NCI-H1048 (cell line): ENCODE data around the gene TTC9B.

Experiments
- DNase-seq: peaks from one replicate; lab custom pipeline; 2025; lab: John Stamatoyannopoulos, UW

TTC9B gene

DNA sequence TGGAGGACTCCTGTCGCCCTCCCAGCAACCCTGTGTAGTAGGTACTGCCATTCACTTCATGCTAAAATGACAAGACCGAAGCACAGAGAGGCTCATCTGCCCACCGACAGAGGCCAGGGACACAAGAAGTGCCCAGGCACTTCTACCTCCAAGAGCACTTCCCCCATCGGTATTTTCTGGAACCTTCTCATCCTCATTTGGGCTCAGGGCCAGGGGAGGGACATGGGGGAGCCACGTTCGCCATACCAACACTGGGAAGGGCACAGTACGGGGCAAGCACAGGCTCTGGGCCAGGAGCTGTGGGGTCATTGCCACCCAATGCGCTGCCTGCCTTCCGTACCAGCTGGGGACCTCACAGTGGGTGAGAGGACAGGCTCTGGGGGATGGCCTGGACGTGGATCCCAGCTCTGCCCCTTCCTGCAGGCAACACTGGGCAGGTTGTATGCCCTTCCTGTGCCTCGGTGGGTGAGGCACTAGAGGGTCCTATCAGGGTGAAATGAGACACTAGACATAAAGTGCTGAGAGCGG lies 29.6 kb upstream of the TTC9B start:
- DNase-seq: no peak

DNA sequence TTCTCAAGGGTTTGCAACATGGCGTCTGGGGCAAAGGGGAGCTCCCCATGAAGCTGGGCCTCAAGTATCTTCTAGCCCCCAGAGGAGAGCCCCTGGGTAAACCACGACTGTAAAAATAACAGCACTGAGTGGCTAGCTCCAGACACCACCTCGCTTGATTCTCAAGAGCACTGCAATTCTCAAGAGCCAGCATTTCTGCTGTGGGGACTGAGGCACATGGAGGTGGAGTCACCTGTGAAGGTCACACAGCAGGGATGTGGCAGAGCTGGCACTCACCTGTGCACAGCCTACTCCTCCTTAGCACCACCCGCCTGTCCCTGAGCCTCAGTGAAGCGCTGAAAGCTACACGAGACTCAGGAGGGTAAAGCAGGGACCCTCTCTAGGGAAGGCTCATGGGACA lies 29.0 kb upstream of the TTC9B start:
- no peak for DNase-seq

GRCh38 chr19:40246292-40247073 lies 28.3 kb upstream of the TTC9B start:
- no peak for DNase-seq

- no peak for DNase-seq
These were observed 27.4 kb upstream of the TTC9B start for GRCh38 chr19:40245506-40246128.

DNA sequence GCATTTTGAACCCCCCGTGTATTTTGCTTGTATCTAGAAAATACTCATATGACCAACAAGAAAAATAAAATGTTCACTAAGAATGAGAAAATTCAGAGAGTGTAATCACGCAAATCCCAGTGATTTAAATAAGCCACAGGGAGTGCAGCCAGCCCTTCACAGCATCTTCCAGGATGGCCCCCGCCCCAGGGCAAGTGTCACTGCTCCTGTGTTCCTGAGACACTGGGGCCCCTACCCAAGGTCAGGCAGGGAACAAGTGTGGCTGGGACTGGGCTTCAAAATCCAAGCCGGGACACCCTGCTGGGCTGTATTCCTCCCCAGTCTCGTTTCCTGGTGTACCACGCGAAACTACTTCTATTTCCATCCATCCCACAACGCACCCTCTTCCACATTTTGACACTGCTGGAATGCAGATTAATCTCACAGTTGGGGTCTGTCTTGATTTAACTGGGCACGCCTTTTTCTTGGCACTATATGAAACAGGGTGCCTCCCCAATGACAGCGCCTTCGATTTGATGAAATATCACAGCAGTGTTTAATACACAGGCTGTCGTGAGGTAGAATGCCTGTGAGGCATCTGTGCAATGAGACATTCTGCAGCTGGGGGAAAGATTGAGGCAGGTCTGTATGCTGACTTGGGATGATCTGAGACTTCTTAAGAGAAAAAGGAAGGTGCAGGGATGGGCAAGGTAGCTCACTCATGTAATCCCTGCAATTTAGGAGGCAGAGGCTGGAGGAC lies 26.6 kb upstream of the TTC9B start:
- DNase-seq: no peak

DNA sequence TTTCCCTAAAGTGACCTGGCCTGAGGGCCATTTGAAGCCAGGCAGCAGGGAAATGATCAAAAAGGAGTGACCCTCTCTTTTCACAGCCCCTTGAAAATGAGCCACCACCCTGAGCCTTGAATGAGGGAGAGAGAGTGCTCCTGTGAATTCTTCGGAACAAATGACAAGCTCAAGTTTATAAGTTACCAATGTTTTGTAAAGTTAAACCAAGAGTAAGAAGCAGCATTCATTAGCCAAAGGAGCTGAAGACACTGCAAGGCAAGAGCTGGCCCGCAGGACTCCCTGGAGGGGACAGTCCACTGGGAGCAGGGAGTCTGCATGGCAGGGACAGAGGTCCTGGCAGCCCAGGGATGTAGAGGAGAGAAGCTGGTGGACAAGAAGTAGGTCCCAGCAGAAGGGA lies 25.0 kb upstream of the TTC9B start:
- no peak for DNase-seq

DNA sequence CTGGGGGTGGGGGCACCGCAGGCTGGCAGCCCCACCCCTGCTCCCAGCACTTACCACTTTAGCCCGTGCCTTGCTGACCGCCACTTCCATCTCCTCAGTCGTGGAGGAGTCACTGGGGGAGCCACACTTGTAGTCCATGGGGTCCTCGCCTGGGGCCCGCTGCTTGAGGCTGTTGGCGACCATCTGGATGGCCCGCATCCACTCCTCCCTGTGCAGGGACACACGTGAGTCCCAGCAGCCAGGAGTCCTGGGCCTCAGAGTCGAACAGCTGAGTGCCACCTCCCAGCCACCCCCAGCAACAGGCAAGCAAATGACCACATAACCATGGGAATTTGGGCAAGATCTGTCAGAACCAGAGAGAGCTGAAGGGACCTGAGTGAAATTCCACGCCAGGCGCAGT lies 24.3 kb upstream of the TTC9B start:
- DNase-seq: no peak

DNA sequence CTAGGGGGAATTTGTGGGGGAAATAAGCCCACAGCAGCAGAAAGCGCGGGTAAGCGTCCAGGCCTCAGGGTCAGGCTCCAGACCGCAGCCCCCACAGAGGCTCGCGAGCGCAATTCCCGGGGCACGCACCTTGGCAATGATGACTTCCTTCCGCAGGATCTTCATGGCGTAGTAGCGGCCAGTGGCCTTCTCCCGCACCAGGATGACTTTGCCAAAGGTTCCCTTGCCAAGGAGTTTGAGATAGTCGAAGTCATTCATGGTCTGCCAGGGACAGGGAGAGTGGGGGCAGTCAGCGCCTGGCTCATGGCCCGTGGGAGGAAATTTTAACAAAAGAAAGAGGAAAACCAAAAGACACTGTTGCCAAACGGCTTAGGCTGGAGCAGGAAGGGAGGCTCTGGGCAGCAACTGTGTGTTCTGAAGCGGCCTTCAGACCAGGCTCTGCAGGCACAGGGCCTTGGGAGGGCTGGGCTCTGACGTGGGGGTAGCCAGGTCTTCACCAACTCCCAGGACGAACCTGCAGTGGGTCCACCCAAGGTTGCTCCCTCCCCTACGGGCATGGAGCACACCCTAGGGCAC lies 23.7 kb upstream of the TTC9B start:
- DNase-seq: no peak

- DNase-seq: no peak
These were observed 23.1 kb upstream of the TTC9B start for GRCh38 chr19:40241125-40241808.

DNA sequence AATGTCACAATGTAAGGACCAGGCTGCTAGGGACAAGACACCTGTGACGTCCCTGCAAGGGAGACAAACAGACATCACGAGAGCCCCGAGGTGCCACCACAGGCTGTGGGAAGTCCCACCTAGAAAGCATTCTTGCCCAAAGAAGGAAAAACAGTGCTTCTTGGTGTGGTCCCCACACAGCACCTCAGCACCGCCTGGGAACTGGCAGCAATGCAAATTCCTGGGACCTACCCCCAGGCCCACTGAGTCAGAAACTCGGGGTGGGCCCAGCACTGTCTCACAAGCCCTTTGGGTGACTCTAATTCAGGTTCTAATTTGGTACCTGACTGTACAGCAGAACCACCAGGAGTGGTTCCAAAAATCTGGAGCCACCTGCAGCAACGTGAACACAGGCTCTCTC lies 22.1 kb upstream of the TTC9B start:
- DNase-seq: no peak

DNA sequence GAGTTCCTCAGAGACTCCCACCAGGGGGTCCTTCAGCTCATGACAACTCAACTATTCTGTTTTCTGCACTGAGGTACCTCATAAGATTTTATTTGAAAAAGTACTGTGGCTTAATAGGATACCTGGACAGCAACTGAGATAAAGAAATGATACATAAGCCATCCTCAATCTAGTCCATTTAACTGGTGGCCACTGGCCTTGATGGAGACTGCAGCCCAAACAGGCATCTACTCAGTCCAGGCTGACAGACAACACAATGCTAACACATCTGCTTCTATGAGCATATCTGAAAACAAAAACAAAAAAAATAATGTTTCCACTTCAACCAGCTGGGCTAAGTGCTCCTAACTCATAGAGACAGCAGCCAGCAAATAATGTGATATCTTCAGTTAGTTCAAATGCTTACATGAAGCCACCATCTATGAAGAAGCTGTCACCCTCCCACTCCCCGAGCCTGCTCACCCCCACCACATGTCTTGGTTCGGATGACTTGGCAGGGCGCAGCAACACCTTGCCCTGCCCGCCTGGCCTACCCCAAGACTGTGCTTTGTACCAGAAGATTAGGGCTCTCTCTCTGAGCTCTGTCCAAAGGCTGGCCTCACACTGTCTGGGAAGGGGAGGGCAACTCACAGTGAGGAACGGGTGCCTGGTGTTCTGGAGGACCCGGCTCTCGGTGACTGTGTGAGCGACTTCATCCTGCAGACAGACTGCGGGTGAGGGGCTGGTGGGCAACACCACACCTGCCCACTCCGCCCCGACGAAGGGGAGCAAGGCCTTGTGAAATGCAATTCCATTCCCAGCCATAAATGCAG lies 21.4 kb upstream of the TTC9B start:
- DNase-seq: no peak

GRCh38 chr19:40238775-40239174 lies 20.6 kb upstream of the TTC9B start:
- no peak for DNase-seq

DNA sequence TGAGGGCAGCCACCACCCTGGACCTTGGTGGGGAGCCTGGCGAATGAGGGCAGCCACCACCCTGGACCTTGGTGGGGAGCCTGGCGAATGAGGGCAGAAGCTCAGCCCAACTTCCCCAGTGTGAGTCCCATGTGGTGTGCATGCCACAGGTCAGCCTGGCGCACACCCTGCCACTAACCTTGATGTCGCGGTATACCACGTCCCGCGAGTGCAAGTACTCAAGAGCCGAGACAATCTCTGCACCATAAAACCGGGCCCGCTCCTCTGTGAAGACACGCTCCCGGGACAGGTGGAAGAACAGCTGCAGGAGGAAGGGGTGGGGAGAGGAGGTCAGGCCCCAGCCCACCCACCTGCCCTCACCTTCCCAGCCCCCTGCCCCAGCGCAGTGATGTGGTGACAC lies 19.6 kb upstream of the TTC9B start:
- DNase-seq: no peak

DNA sequence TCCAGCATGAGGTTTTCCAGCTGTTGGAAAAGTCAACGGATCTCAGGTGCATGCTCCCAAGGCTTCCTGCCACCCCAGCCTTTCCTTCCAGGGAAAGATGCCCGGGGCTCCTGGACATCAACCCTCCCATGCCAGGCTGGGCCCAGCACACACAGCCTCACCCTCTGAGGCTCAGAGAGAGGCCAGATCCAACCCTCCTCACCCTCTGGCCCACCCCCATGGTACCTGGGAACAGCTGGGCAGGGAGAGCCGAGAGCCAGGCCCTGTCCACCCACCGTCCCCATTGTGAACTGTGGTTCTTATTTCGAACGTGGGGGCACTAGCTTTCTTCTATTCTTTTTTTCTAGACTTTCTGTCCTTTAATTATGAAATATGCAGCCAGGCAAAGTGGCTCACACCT lies 18.2 kb upstream of the TTC9B start:
- no peak for DNase-seq

GRCh38 chr19:40236026-40236355 lies 17.8 kb upstream of the TTC9B start:
- no peak for DNase-seq

GRCh38 chr19:40235238-40236025 lies 17.2 kb upstream of the TTC9B start:
- no peak for DNase-seq

- no peak for DNase-seq
These were observed 16.4 kb upstream of the TTC9B start for GRCh38 chr19:40234429-40235237.

DNA sequence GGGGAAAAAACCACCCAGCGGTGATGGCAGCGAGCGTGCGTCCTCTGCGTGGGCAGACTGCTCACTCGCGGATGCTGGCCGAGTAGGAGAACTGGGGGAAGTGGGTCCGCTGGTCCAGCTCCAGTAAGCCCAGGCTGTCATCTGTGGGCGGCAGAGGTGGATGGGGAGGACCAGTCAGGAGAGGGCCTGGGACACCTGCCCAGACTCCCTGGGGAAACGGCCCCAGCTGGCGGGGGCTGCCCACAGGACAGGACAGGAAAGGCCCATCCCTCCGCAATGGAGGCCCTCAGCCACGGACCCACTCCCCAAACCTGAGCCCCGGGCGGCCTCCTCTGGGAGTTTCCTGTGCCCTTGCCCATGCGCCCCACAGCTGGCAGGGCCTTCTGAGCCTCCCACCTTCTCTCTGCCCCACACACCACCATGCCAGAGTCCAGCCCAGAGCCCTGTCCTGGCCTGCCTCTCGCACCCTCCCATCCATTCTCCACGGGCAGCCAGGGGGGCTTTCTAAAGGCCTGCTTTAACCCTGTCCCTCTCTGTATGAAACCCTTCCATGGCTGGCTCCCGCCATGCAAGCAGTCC lies 15.7 kb upstream of the TTC9B start:
- no peak for DNase-seq
